Ovary (tissue), 9 donors: ENCODE measurements around the gene AQP10. TPM values are rescaled to one million over a fixed set of nuclear protein-coding genes. Genes with fewer than 3 reads are reported as not detected.

Experiments used
- DNase-seq, 5 donors: peaks; one replicate each; pipeline ENCODE4 v3.0.0-alpha.2; 2019 to 2020
- H3K27ac ChIP-seq, 2 donors: fragments of 200-600 bp; one replicate each; pipeline versions ENCODE4 v1.5.1 to v1.8.0; 2019 to 2022
- H3K27me3 ChIP-seq: fragments of 200-600 bp; one replicate; pipeline ENCODE4 v1.8.0; 2022
- H3K36me3 ChIP-seq: fragments of 200-600 bp; sonication (generic); one replicate; pipeline ENCODE4 v1.5.1; 2019
- H3K4me1 ChIP-seq: one replicate; pipeline ENCODE4 v1.8.1; 2013; ENCODE audit warnings: mild to moderate bottlenecking, moderate library complexity; ENCODE audit not compliant: insufficient read depth
- H3K4me3 ChIP-seq: fragments of 200-600 bp; sonication (generic); one replicate; pipeline ENCODE4 v1.5.1; 2017
- H3K9me3 ChIP-seq, 2 donors: fragments of 200-600 bp in 1 of 2; sonication (generic) in 1 of 2; one replicate each; pipeline versions ENCODE4 v1.5.1 to v1.8.1; 2013 to 2019; ENCODE audit warnings: mild to moderate bottlenecking in 1 of 2, moderate library complexity in 1 of 2
- EP300 ChIP-seq: sonication (generic); formaldehyde crosslinking; IDR thresholded peaks from one replicate; pipeline ENCODE4 v1.6.1; 2017; ENCODE audit warnings: antibody characterized with exemption
- POLR2A ChIP-seq: fragments of 450-650 bp; IDR thresholded peaks from one replicate; pipeline ENCODE4 v1.6.1; 2017; ENCODE audit warnings: antibody characterized with exemption, mild to moderate bottlenecking, moderate library complexity
- WGBS, 3 donors: extraction: QIAGEN DNeasy Blood & Tissue Kit in 1 of 3; methylation state at CpG; one replicate each; pipeline versions ENCODE4 v1.1.5 to v1.1.7; 2013 to 2017; 5-methylcytosine and 5-hydroxymethylcytosine counted together
- intact Hi-C, 4 donors: fragments of 100-400 bp; cut with DNase I; formaldehyde crosslinking; loops; one replicate each; pipeline versions ENCODE4 v1.11.0 to v1.15.1; 2022 to 2023
- polyA plus RNA-seq, 2 donors: library from polyadenylated mRNA; stranded (reverse); fragments of 200-250 nt in 1 of 2; fragments of 350-450 nt in 1 of 2; fragmentation: Illumina TruSeq in 1 of 2; extraction: RNeasy Lipid Tissue Mini Kit (QIAGEN cat#74804) in 1 of 2; gene quantifications; one replicate each; pipeline ENCODE4 v1.2.3, GENCODE V29; 2013 to 2014
- total RNA-seq, 7 donors: library from RNA; depleted of rRNA in 2 of 7; stranded (reverse); fragments of >200 nt in 2 of 7; fragmentation: NEBNext Ultra II Directional in 3 of 7; extraction: Animal tissue kit (Norgen Biotek cat#: 25700) in 3 of 7; gene quantifications; one replicate each; pipeline versions ENCODE4 v1.1.0 to v1.2.4, GENCODE V29; 2016 to 2023
- TF ChIP-seq, protein P1 (sequence below), 3 donors: fragments of 450-650 bp in 2 of 3; fragments of 200-600 bp in 1 of 3; IDR thresholded peaks; one replicate each; pipeline versions ENCODE4 v1.5.1 to v1.8.0; 2016 to 2022; ENCODE audit warnings: antibody characterized with exemption in 3 of 3, mild to moderate bottlenecking in 1 of 3
- donor health status: DM: no; HTN: no; CAD: no; lungs with moderate emphysema.
- donor health status: DM: no; HTN: no; CAD: no.
- donor health status: Bipolar disorder and iron deficiency.
- donor health status: DM: yes; HTN: yes; CAD: no.
- donor health status: DM: no; HTN: no; CAD: no.
- donor health status: DM: yes; HTN: yes; CAD: no.

Gene AQP10
- total and polyA plus RNA-seq, 9 donors: 0.13 to 1.0 (median 0.23) TPM; not detected in 6

DNA sequence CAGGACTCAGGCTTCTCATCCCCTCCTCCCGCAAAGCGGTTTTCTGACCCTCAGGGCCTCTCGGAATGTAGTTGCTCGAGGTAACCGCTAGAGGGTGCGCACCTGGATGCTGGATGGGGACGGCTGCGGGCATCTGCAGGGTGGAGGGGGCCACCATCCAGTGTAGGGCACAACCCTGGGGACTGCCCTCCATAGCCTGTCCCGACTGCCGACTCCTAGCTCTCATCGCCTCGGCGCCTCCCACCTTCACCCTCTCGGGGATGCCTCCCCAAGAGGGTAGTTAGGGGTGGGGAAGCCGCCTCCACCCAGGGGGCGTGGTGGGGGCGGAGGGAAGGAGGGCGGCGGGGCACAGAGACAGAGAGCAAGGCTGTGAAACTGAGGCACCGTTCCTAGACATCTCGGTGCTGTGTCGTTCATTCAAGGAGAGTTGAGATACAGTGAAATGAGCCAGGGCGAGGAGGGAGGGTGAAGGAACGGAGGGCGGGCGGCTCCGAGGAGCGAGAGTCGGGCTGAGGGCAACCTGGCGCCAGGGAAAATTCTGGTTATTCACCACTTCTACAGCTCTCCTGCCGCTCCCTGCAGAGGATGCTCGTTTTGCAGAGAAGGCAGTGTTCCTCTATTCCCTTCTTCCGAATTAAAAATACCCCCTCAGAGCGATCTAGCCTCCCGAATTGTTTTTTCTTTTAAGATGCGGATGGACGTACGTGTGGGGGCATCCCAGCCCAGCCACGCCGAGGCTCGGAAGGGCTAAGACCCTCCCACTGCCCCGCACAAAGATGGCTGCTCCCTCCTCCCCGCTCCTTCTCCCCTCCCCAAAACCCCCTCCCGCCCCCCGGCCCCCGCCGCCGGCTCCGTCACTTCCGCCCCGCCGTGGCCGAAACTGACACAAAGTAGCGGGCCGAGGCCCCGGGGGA, 4.0 kb downstream of the AQP10 start, which contains the start of gene ATP8B2:
Gene ATP8B2 (plus strand): TSS at position 857 of the 914 bp plus-strand sequence. CDS start 2,617 bp downstream, outside the sequence.
- TF ChIP-seq EP300: no peak
- TF ChIP-seq POLR2A: no peak
- TF ChIP-seq, protein P1, sequence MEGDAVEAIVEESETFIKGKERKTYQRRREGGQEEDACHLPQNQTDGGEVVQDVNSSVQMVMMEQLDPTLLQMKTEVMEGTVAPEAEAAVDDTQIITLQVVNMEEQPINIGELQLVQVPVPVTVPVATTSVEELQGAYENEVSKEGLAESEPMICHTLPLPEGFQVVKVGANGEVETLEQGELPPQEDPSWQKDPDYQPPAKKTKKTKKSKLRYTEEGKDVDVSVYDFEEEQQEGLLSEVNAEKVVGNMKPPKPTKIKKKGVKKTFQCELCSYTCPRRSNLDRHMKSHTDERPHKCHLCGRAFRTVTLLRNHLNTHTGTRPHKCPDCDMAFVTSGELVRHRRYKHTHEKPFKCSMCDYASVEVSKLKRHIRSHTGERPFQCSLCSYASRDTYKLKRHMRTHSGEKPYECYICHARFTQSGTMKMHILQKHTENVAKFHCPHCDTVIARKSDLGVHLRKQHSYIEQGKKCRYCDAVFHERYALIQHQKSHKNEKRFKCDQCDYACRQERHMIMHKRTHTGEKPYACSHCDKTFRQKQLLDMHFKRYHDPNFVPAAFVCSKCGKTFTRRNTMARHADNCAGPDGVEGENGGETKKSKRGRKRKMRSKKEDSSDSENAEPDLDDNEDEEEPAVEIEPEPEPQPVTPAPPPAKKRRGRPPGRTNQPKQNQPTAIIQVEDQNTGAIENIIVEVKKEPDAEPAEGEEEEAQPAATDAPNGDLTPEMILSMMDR (IDR thresholded peaks at IDR 0.05): peak; percentile 79 to 90 (median 84)
- Histone ChIP-seq H3K4me1 (peaks cover 17% of the 10 kb centered on the region), H3K27ac (peak within 1 kb of the TSS; percentile 94), H3K9me3 (no peaks in the 10 kb centered on the region), H3K4me3 (peak within 1 kb of the TSS; percentile 72), H3K36me3 (no peaks in the 10 kb centered on the region), H3K27me3 (no peaks in the 10 kb centered on the region)
- DNase-seq: peak; percentile 79 to 88 (median 87)
- intact Hi-C loops: loop anchor here in 2 of 4 donors (5.0 kb wide), 2 partner anchors 53 to 82 kb away; partner anchors contain the start of genes HAX1 (in 1 of the 2) and IL6R (in 1 of the 2)
- WGBS, 3 donors: 1% methylated on average over 52 to 56 of the region's 56 CpGs

DNA sequence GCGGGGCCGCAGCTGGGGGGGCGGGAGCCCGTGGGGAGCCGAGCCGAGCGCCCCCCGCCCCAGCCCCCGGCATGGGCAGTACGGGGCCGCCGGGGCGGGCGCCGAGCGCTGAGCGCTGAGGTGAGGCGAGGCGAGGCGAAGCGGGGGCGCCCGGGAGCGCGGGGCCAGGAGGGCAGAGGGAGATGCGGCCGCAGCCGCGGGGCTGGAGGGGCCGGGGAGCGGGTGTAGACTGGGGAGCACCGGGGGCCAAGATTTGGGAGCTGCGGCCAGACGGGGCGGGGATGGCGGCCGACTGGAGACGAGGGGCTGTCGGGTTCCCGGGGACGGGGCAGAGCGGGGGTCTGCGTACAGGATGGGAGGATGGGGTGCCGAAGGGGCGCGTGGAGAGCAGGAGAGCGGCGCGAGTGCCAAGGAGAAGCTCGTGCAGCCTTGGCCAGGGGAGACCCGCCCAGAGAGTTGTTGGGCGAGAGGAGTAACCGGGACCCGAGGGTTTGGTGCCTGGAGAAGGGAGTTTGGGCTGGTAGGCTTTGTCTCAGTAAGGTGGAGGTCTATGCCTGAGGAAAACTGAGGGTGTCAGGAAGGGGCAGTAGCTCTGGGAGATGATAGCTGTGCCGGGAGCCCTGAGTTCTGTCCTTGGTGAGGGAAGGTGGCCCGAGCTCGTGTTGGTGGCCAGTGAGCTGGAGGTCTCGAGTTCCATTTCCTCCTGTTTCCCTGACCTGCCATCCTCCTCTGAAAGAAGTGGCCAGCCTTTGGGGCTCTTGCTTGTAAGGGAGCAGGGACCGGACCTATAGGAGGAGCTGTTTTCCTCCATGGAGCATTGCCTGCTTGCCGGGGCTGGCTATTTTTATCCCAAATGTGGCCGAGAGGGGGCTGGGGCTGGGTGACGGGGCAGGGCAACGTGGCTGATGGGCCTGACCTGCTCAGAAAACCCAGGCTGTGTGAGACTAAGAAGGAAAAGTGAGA, 5.0 kb downstream of the AQP10 start:
- Histone ChIP-seq H3K4me3 (peak overlapping the region; percentile 72), H3K36me3 (no peaks in the 10 kb centered on the region), H3K4me1 (peaks cover 17% of the 10 kb centered on the region), H3K27me3 (no peaks in the 10 kb centered on the region), H3K9me3 (no peaks in the 10 kb centered on the region), H3K27ac (peak overlapping the region; percentile 94)
- intact Hi-C loops: loop anchor here in 1 of 4 donors (5.0 kb wide), 1 partner anchor 81 kb away; the partner anchor contains the start of gene IL6R
- DNase-seq: peak; percentile 72 to 81 (median 78)
- 1% methylated on average over 29 to 63 of the region's 63 CpGs for WGBS, 3 donors
- TF ChIP-seq EP300 (no peak), POLR2A (peak; percentile 70)
- TF ChIP-seq, protein P1 (IDR thresholded peaks at IDR 0.05): peak in 2 of 3 donors; percentile 67 to 81

DNA sequence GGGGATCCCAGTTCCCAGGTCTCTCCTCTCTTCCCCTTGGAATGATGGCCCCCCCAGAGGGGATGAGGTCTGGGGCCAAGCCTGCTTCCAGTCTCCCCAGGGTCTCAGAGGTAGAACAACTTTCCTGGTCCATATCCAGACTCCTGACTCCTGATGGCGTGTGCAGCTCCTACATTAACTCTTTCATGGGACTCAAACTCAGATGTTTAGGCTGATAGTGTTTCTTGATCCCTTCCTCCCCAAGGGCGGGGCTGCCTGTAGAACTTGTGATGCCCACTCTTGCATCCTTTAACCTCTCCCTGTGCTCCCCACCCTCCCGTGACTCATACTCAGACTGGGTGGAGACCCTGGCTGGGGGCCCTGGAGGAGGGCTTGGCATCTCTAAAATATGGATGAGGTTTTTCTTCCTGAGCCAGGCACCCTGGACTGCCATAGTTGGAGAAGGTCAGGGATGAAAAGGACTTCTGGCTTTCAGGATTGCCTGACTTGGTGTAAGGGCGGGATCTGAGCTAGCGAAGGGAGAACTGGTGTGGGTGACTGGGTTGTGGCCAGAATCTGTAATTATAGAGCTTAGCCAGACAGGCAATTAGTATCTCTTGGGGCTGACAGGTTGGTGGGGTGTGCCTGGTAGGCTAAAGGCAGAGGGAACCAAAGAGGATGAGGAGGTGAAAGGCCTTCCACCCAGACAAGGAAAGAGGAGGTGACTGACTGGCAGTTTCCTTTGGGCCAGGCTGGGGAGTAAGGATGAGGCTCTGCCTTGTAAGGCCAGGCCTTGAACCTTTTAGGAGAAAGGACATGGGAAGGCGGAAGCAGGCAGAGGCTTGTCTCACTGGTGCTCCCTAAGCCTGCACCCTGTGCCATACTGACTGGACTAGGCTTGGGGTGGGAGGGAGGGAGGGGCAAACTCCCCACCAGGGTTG, 5.9 kb downstream of the AQP10 start:
- Histone ChIP-seq H3K9me3 (no peaks in the 10 kb centered on the region), H3K27ac (peak overlapping the region; percentile 94), H3K27me3 (no peaks in the 10 kb centered on the region), H3K36me3 (no peaks in the 10 kb centered on the region), H3K4me1 (peaks cover 17% of the 10 kb centered on the region), H3K4me3 (peak overlapping the region; percentile 72)
- TF ChIP-seq, protein P1 (IDR thresholded peaks at IDR 0.05): no peak
- TF ChIP-seq EP300 (peak; percentile 11), POLR2A (no peak)
- WGBS, 3 donors: 29 to 47% (median 38%) methylated on average over 6 of the region's 6 CpGs
- intact Hi-C loops: loop anchor here in 1 of 4 donors (5.0 kb wide), 1 partner anchor 80 kb away; the partner anchor contains the start of gene IL6R
- peak; percentile 65 to 85 (median 73) for DNase-seq
